SK-N-MC (cell line): ENCODE measurements around the gene MPPE1.

Source experiments
- EZH2 ChIP-seq: fragments of 200-600 bp; sonication (generic); IDR thresholded peaks from one replicate; pipeline ENCODE4 v1.6.1; 2017; ENCODE audit warnings: antibody characterized with exemption
- POLR2AphosphoS5 ChIP-seq: IDR thresholded peaks from 2 replicates; pipeline ENCODE4 v1.6.1; 2012; ENCODE audit warnings: mild to moderate bottlenecking, low read depth, low read length, borderline replicate concordance

- TF ChIP-seq EZH2 = no peak
- TF ChIP-seq POLR2AphosphoS5 = no peak
Measured at GRCh38 chr18:11860594-11861450, 47.3 kb downstream of the MPPE1 start.
